HG03342 (cell line): ENCODE results near the gene CACNA1D.

Experiments
- ATAC-seq: cut with Tn5 transposase; IDR thresholded peaks from one replicate; pipeline ENCODE4 v1.9.1; 2021; ENCODE audit warnings: mild to moderate bottlenecking, moderate library complexity; ENCODE audit not compliant: unreplicated experiment

Gene CACNA1D

DNA sequence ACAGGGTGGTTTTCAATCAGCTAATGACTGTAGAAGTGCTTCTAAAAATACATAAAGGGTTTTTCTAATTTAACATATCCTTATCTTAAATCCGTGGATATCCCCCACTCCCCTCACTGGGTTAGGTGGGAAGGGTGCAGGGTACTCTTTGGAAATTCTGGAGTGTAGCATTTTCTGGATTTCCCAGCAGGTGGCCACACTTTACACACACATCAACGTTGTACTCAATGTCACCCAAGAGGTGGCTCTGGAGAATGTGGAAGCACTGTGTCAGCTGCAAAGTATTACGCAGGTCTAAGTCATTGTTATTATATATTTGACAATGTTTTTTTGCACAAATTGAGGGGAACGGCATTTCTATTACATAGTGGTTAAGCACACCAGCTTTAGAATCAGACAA is 183.0 kb downstream of the CACNA1D start:
- no peak for ATAC-seq

DNA sequence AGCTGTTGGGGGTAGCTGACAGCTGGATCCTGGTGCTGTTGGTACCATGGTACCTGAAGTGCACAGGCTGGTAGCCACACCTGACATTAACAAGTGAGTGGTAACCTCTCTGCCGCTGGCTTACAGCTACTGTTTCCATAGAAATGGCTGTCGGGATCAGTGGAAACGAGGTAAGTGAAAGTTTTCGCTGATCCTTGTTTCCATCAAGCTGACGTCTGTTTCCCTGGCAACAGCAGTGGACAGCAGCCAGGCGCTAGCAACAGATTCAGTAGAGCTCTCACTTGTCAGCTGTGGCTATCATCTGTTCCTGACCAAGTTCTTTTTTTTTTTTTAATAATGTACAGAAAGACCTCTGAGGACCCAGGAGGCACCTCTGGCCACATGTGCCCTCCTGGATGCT is 185.6 kb downstream of the CACNA1D start:
- ATAC-seq, result no peak

DNA sequence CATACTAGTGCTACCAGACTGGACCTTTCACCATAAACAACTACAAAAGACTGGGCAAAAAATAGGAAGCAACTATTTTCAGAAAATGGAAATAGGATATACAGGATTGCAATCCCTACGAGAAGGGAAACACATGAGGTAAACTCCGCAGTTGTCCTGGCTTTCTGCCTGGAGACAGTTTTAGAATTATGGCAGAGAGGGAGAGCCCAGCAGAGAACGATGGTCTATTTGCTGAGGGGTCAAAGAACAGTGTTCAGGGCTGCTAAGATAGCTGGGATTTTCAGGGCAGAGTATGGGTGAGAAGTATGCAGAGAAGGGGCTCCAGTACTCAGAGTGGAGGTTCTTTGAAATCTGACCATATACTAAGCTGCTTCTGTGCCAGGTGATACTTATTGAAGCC is 188.4 kb downstream of the CACNA1D start:
- no peak for ATAC-seq

DNA sequence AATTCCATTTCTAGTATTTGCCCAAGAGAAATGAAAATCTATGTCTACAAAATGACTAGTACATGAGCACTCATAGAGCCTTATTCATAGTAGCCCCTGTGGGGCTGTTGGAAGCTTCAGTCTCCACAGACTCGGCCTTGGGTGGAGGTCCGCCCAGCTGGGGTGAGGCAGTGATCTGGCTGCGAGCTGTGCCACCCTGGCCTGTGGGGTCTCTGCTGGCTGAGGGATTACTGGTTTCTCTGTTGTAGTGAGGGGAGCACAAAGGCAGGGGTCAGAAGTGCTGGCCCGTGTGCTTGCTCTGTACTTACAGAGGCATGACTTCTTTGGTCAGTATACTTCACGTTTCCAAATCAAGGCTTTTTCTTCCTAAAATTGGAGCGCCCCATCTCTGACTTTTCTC is 193.7 kb downstream of the CACNA1D start:
- no peak for ATAC-seq

DNA sequence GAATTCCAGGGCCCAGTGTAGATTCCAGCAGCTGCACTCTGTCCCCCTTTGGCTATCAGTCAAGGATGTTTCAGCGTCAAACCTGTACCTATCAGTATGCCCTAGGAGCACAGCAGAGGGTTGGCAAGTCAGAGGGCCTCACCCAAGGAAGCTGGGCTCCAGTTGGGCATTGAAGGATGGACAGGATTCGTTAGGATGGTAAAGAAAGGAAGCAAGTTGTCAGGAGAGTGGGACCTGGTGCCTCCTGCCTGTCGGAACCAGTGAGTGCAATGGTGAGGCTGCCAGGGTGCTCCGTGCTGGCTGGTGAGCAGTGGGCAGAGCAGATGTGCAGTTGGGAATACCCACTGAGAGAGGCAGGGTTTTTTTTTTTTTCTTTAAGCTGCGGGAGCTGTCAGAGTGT is 194.6 kb downstream of the CACNA1D start:
- no peak for ATAC-seq

DNA sequence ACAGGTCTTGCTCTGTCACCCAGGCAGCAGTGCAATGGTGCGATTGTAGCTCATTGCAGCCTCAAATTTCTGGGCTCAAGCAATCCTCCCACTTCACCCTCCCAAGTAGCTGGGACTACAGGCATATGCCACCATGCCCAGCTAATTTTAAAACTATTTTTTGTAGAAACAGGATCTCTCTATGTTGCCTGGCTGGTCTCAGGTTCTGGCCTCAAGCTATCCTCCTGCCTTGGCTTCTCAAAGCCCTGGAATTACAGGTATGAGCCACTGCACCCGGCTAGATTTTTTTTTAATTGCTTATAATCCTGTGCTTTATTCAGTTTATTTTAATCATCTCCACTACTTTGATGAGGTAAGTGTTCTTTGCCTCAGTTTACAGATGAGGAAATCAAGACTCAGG is 195.3 kb downstream of the CACNA1D start:
- no peak for ATAC-seq

DNA sequence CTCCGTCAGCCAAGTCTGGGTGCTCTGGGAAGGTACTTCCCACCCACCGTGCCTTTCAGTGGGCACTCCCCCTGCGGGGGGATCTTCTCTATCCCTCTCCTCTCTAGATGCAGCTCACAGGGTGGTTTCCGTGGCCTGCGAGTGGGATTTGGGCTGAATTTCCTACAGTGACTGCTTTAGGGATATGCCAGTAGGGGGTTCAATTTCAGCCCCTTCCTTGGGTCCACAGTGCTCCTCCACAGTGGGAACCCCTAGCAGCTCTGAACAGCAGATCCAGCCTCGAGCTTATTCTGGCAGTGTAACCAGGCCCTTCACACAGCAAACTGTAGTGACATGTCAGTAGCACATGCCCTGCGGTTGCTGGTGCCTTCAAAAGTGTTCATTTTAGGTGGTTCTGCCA is 196.1 kb downstream of the CACNA1D start:
- no peak for ATAC-seq

DNA sequence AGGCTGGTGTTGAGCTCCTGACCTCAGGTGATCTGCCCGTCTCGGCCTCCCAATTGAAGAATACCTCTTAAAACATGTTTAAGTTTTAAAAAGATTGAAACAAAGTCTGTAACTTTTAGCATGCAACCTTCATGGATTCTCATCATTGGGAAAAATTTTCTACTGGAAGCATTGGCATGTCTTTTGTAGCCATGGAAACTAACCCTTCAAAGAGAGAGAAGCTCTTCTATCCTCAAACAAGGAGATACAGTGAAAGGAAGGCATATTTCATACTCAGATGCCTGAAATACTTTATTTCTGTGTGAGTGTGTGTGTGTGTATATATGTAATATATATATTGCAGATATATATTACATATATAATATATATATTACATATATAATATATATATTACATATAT is 196.9 kb downstream of the CACNA1D start:
- ATAC-seq, result no peak

DNA sequence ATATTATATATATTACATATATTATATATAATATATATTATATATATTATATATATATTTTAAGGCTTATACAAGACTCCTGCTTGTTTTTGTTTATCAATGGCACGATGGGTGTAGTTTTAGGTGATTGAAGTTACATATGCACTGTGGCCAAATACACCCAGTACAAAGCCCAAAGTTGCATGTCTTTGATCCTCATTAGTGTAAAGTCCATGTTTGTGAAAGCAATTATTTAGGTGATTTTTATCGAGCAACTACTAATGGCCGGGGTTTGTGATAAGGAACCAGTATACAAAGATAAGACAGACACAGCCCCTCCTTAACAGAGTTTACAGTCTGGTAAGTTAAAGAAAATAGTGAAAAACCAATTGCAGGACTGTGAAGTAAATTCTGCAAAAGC is 197.5 kb downstream of the CACNA1D start:
- no peak for ATAC-seq

DNA sequence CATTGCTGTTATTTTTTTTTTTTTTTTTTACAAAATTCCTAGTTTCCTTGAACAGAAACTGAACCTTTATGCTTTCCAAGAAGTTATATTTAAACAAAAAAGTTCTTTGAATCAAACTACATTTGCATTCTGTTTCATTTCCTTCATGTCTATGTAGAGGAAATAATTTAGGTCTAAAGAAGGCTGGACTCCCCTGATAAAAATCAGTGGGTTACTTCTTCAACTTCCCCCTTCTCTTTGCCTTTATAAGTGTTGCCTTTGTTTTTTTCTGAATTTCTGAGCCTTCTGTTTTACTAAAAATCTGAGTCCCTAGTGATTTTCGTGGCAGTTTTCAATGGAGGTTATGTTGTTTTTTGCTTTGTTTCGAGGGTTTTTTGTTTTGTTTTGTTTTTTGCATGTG is 199.0 kb downstream of the CACNA1D start:
- no peak for ATAC-seq

DNA sequence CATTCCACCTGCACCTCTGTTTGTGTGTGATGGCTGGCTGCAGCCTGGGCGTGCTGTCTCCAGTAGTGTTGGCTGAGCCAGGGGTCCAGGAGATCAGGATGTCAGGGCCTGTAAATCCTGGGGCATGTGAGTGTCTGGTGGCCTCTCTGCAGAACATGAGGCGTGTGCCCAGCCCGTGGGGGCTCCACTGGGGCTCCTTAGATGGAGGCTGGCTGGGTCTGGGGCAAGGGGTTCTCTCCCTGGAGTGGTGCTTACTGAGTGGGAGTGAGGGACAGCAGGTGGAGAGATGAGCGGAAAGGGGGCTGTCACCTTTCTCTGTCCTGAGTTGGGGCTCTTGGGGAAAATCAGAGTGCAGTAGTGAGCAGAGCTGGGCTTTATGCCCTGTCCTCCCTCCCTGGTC is 199.6 kb downstream of the CACNA1D start:
- ATAC-seq, result no peak

DNA sequence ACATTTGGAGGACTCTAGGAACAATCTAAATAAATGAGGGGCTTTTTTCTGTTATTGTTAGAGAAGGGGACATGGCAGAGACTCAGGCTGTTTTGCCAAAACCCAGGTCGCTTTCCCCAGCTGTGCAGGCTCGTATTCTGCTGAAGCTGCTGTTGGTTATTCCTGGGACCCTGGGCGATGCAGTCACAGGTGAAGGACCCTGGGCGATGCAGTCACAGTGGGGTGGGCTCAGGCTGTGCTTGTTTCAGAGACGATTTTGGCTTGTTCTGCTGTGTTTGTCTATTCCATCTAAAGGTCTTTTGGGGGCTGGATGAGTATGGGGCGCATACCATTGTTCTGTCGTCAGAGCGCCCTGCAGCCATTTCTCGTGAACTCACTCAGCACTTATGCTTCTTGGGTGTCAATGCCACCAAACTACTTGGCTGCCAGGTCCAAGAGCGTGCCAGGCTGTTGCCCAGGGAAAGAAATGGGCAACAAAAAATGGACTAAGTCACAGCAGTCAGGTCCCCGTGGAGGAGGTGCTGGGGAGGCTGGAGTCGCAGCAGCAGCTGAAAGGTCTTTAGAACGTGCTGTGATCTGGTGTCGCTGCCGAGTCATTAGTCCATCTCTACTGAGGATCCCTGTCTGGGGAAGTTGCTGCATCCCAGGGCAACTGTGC is 200.4 kb downstream of the CACNA1D start:
- ATAC-seq, result no peak

DNA sequence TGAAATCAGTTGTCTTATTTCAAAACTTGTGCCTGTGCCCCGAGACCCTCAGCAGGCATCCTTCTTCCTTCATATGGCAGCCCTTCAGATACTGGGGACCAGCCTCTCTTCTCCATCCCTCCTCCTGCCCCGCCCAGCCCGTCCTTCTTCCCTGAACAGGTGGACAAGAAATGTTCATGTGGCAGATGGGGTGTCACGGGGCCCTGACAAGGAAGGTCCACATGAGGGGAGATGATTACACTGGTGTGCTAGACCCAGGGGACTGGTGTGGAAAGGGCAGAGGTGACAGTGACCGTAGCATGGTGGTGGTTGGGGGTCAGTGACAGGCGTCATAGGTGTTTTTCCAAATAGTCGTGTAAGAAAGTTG is 200.9 kb downstream of the CACNA1D start:
- no peak for ATAC-seq

DNA sequence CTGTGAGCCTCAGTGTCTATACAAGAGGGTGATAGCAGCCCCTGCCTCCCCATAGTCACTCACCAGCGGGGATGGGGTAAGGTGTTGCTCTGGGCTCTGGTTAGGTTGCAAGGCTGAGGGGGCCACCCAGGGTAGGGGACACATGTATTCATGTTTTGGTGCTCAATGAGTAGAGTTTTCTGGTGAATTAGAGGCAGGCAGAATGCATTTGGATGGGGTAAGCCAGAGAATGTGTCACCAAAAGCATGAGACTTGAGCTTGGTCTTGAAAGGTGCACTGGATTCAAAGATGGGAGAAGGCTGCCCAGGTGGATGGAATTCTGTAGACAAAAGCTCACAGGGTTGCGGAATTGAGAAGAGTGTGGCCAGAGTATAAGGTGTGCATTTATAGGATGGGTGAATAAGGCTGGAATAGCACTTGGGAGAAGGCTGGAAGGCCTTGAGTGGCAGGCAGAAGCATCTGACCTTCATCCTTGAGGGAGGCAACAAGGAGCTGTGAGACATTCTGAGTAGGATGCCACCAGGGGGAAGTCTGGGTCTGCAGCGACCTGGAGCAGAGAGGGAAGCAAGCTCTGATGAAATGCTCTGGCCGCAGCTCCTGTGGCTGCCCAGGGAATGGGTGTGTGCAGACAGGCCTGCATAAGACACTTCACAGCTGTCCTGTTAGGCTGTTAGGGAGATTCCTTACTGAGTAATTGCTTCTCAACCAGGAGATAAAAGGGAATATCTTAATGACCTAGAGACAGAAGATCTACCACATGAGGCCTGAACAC is 202.2 kb downstream of the CACNA1D start:
- ATAC-seq, result no peak

DNA sequence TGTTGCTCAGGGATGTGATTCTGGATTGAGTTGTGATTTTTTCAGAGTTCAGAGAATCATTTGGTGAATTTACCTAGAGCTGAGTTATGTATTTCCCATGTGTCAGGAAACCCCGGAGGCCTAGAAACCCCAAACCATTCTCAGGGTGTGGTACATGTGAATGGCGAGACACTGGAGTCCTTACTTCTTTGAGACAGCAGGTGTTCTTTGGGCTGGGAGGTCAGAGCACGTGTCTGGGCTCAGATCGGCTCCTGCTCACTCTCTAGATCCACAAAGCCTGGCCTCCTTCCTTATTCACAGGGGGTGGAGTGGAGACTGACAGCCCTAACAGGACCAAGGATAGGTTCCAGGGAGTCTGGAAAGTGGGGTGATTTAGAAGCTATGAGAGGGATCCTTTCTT is 206.0 kb downstream of the CACNA1D start:
- ATAC-seq, result no peak

DNA sequence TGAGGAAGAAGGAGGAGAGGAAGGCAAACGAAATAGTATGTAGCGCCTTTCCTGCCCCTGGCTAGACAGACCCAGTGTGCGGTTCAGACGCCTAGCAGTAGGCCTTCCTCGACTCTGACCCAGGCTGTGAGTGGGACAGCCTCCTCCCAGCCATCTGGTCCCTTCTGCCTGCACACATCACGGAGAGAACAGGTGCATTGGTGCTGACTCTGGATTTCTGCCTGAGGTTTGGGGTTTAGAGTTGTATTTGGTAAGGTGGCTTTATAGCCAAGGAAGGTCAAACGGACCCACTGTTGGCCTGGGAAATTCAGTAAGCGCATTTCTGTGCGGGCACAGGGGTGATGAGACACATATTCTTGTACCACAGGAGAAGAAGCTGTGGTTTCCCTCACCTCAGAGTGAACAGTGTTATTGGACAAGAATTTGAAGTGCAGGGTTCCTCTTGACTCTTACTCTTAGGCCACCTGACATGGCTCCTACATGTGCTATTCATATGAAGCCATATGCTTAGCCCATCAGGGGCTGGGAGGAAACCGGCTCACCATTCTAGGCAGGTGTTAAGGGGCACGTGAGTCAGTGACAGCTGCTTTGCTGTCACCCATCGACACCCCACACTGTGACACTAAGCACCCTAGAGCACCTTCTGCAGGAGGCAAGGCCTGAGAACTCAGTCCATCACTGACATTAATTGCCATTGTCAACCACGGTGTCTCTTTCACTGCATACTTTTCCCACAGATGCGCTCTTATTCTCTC is 208.5 kb downstream of the CACNA1D start:
- ATAC-seq, result no peak

DNA sequence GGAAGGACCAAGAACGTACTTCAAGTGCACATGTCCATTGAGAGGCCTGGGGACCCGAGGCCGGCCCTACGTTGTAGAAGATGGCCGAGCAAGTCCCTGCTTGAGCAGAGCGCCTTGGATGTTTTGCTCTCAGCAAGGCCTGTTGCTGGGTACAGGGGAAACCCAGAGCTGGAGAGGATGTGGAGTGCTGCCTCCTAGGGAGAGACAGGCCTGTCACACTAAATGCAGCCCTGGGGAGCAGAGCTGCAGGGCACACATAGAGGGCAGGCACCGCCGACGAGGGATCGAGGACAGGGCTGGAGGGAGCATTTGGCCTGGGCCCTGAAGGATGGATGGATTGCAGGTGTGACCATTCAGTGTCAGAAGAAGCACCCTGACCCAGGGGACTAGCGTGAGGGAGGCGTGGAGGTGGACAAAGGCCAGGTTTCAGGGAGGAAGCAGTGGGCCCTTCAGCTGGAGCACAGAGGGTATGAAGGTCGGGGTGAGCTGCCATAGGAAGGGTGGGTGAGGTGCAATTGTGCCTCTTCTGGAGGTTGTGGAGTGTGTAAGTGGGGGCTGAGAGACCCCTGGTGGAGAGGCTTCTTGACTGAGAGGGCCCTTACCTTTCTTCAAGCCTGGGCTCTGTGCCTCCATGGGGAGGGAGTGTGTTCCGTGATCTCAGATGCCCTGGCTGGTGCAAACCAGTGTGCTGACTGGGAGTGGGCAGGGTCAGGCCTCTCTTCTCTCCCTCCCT is 209.4 kb downstream of the CACNA1D start:
- no peak for ATAC-seq

DNA sequence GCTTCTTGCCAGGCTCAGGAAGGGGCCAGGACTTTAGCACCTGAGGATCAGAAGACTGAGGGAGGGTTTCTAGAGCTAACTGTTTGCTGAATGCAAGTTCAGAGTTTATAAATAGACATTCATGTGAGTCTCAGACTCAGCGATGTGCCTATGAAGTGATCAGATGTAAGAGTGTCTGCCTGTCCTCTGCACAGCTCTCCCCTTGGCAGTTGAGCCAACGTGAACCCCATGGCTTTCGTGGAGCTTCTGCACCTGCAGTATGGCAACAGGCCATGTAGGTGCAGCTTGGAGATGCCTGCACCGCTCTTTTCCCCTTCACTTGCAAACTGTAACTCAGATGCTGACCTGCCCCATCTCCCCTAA is 209.9 kb downstream of the CACNA1D start:
- ATAC-seq, result no peak

DNA sequence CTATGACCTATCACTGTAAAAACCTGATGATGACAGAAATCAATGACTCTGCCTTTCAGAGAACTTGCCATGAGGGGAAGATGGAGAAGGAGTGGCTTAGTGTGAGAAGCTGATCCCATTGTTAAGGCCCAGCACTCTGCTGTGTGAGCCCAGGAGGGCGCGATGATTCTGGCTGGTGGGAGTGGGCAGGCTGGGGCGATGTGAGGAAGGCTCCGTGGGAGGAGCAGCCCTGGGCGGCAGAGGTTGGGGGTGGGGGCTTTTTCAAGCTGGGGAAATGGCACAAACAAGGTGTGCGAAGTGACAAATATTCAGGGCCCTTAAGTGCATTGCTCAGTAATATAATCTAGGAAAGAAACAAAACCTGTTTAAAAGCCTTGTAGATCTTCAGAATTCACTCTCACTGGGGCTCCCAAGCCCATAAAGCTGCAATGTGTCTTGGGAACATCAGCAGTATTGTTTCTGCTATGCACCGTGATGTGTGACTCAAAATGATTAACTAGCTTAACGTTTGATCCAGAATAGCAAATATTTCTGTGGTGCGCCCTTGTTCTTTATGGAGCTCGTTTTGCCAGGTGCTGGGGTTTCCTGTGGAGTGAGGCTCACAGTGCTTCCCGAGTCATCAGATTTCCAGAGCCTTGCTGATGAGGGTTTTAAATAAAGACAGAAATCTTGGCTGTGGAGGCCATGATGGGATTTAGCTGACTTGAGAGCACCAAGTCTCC is 210.8 kb downstream of the CACNA1D start:
- no peak for ATAC-seq

DNA sequence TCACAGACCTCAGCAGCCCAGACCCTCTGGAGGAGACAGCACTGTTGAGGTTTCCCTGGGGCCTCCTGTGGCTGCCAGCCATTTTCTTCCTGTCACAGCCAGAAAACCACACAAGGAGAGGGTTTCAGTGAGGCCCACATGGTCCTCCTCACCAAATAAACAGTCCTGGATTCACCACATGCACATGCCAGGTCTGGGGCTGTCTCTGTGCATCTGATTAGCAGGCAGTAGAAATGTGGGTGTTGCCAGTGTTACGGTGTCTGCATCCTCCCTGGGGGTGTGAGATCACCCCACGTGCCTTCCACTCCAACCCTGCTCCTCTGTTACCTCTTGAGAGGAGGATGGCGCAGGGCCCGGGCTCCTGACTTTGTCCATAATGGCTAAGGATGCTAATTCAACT is 211.4 kb downstream of the CACNA1D start:
- ATAC-seq, result no peak

DNA sequence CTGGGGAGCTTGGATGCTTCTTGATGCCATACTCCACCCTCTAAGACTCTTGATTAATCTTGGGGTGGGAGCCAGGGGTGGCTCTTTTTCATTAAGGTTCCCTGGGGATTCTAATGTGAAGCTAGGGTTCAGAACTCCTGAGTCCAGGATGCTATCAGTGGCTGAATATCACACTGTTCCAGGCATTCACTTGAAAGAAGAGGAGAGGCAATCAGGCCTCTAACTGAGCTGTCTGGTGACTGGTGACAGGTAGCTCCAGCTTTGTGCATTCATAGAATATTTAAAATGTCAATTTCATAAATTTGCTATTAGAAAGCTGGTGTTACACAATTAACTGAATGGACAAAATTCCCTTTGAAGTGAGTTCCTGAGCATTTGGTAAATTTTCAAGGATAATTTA is 212.8 kb downstream of the CACNA1D start:
- no peak for ATAC-seq
